Gastrocnemius medialis (tissue), 4 donors: ENCODE measurements around the gene RAB12.

Source experiments
- POLR2A ChIP-seq, 2 donors: fragments of 450-650 bp; IDR thresholded peaks; one replicate each; pipeline ENCODE4 v1.6.1; 2017; ENCODE audit warnings: antibody characterized with exemption in 2 of 2, mild to moderate bottlenecking in 2 of 2, moderate library complexity in 2 of 2
- TF ChIP-seq, protein P1 (sequence below), 5 experiments: fragments of 450-650 bp in 3 of 5; fragments of 200-600 bp in 2 of 5; sonication (generic) in 2 of 5; IDR thresholded peaks in 4 of 5; conservative IDR thresholded peaks in 1 of 5; 1 replicate in 4 of 5; 2 replicates in 1 of 5; pipeline ENCODE4 v1.5.1; 2016 to 2019; ENCODE audit warnings: antibody characterized with exemption in 5 of 5, mild to moderate bottlenecking in 3 of 5, moderate library complexity in 3 of 5

DNA sequence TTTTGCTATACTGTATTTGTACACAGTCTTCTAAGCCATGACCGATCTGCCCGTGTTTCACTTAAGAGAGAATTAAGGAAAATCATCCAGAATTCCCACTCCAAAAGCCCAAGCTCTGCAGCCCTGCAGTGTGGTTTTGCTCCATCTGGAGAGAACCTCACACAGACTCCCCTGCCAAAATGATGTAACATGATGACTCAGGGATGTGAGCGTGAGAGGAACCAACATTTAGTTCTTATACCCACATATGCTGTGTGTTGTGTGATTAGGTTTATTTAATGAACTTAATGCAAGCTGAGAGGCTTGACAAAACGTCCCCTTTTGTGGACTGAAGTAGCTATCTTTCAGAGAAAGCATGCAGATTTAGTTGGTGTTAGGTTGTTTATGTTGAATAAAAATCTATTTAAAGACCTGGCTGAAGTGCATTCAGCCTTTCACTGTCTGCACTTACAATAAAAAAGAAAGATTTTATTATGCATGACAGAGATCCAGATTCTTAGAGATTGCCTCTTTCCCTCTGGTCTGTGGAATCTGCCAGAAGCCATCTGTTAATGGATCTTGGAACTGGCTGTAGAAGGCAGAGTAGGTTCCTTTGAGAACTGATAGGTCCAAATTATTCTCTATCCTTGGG, 6.3 kb downstream of the RAB12 start:
- TF ChIP-seq, protein P1, sequence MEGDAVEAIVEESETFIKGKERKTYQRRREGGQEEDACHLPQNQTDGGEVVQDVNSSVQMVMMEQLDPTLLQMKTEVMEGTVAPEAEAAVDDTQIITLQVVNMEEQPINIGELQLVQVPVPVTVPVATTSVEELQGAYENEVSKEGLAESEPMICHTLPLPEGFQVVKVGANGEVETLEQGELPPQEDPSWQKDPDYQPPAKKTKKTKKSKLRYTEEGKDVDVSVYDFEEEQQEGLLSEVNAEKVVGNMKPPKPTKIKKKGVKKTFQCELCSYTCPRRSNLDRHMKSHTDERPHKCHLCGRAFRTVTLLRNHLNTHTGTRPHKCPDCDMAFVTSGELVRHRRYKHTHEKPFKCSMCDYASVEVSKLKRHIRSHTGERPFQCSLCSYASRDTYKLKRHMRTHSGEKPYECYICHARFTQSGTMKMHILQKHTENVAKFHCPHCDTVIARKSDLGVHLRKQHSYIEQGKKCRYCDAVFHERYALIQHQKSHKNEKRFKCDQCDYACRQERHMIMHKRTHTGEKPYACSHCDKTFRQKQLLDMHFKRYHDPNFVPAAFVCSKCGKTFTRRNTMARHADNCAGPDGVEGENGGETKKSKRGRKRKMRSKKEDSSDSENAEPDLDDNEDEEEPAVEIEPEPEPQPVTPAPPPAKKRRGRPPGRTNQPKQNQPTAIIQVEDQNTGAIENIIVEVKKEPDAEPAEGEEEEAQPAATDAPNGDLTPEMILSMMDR (IDR thresholded peaks at IDR 0.05 in 4 of 5, conservative IDR thresholded peaks at IDR 0.05 in 1 of 5): no peak
- no peak for TF ChIP-seq POLR2A (IDR thresholded peaks at IDR 0.05)
